Measurements from ENCODE around the gene RASIP1.

DNA sequence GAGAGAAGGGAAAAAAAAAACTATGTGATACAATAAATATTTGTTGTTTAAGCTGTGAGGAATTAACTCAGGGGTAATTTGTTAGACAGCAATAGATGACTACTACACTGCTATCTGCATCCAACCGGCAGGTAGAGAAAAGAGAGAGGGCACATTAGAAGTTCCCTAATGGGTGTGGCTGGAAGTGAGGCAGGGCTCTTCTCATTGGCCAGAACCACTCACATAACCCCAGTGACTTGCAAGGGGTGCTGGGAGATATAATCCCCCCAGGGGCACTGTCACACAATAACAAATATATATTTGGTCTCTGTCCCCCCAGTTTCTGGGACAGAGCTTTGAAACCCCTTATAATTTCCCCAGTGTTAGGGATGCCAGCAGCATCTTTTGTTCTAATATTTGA is 39.2 kb upstream of the RASIP1 start:
- TF ChIP-seq, protein P1, sequence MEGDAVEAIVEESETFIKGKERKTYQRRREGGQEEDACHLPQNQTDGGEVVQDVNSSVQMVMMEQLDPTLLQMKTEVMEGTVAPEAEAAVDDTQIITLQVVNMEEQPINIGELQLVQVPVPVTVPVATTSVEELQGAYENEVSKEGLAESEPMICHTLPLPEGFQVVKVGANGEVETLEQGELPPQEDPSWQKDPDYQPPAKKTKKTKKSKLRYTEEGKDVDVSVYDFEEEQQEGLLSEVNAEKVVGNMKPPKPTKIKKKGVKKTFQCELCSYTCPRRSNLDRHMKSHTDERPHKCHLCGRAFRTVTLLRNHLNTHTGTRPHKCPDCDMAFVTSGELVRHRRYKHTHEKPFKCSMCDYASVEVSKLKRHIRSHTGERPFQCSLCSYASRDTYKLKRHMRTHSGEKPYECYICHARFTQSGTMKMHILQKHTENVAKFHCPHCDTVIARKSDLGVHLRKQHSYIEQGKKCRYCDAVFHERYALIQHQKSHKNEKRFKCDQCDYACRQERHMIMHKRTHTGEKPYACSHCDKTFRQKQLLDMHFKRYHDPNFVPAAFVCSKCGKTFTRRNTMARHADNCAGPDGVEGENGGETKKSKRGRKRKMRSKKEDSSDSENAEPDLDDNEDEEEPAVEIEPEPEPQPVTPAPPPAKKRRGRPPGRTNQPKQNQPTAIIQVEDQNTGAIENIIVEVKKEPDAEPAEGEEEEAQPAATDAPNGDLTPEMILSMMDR (IDR thresholded peaks at IDR 0.05; ENCODE audit: borderline replicate concordance, extremely low read depth, low read length, poor library complexity, severe bottlenecking) = no peak
- TF ChIP-seq EZH2 (IDR thresholded peaks at IDR 0.05; ENCODE audit: borderline replicate concordance, low read depth, low read length, severe bottlenecking) = no peak
